Left lung (tissue), 10 donors: ENCODE measurements around the gene ZNF282. TPM values are rescaled to one million over a fixed set of nuclear protein-coding genes. Genes with fewer than 3 reads are reported as not detected.

Experiments
- ATAC-seq: fragments of 200-7000 bp; cut with Tn5 transposase; one replicate; pipeline ENCODE4 v1.9.1; 2020; ENCODE audit warnings: moderate library complexity
- DNase-seq, 4 donors: peaks; one replicate each; pipeline ENCODE4 v3.0.0-alpha.2; 2013 to 2020
- H3K27ac ChIP-seq, 2 donors: fragments of 200-600 bp; sonication (generic) in 1 of 2; one replicate each; pipeline versions ENCODE4 v1.5.0 to v1.8.0; 2020 to 2021
- H3K27me3 ChIP-seq, 2 donors: fragments of 200-600 bp; sonication (generic) in 1 of 2; one replicate each; pipeline versions ENCODE4 v1.5.0 to v1.8.0; 2020 to 2021
- H3K36me3 ChIP-seq, 2 donors: fragments of 200-600 bp; sonication (generic) in 1 of 2; one replicate each; pipeline versions ENCODE4 v1.5.0 to v1.8.0; 2020 to 2021
- H3K4me1 ChIP-seq, 2 donors: fragments of 200-600 bp; one replicate each; pipeline ENCODE4 v1.8.0; 2021
- H3K4me3 ChIP-seq, 2 donors: fragments of 200-600 bp; sonication (generic) in 1 of 2; one replicate each; pipeline versions ENCODE4 v1.5.0 to v1.8.0; 2020 to 2021; ENCODE audit warnings: mild to moderate bottlenecking in 1 of 2
- H3K9me3 ChIP-seq, 2 donors: fragments of 200-600 bp; sonication (generic) in 1 of 2; one replicate each; pipeline versions ENCODE4 v1.5.0 to v1.8.0; 2020 to 2021
- CTCF ChIP-seq, 2 donors: fragments of 200-600 bp; sonication (generic) in 1 of 2; IDR thresholded peaks; one replicate each; pipeline versions ENCODE4 v1.5.0 to v1.8.0; 2021; ENCODE audit warnings: antibody characterized with exemption in 2 of 2
- intact Hi-C, 2 donors: fragments of 100-400 bp; cut with DNase I; formaldehyde crosslinking; loops; one replicate each; pipeline versions ENCODE4 v1.11.2 to v1.14.2; 2022
- polyA plus RNA-seq, 6 donors: library from polyadenylated mRNA; unstranded; fragments of 120-200 nt; gene quantifications; one replicate each; pipeline ENCODE4 v1.2.1, GENCODE V29; 2013; ENCODE audit not compliant: insufficient read length in 6 of 6
- total RNA-seq, 2 donors: library from RNA; stranded (reverse); fragmentation: NEBNext Ultra II Directional; extraction: Animal tissue kit (Norgen Biotek cat#: 25700); gene quantifications; one replicate each; pipeline ENCODE4 v1.2.1, GENCODE V29; 2021
- donor health status: DM: no; HTN: yes; CAD: no.
- donor health status: DM: no; HTN: no; CAD: no.

The ZNF282 gene
- total and polyA plus RNA-seq, 8 donors: 20.1 to 26.0 (median 24.0) TPM

DNA sequence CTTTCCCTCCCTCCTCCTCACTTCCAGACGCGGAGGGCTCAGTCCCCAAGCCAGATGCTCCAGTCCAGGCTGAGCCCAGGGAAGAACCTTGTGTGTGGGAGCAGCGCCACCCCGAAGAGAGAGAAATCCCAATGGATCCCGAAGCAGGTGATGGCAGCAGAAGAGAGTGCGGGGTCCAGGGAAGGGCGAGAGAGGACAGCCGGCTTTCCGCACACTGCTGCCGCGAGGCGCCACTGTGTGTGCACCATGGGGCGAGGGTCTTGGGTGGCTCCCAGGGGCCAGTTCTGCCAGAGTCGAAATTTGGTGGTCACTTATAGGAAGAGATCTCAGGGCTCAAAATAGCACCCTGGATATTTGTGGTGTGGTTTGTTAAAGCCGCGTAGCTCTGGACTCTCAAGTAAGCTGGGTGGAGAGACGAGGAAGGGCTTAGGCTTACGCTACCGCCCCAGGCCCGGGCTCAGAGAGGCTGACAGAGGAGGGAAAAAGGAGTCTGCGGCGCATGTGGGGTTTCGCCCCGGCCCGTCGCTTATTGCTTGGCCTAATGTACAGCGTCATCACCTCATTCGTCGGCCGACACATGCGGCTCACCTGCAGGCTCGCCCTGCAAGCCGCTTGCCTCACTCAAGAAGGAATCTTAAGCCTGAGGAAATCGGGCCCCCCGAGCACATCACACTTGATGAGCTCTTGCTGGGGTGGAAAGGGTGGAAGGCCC, 12.1 kb downstream of the ZNF282 start:
- Histone ChIP-seq H3K4me1 (peaks cover 0 to 4% of the 10 kb centered on the region in 2 donors), H3K36me3 (peaks cover 0 to 99% of the 10 kb centered on the region in 2 donors), H3K27ac (no peak overlapping the region), H3K4me3 (no peak overlapping the region), H3K27me3 (no peaks in the 10 kb centered on the region), H3K9me3 (no peaks in the 10 kb centered on the region)
- ATAC-seq (no peak), DNase-seq (no peak)
- intact Hi-C loops: no loop called here
- no peak for TF ChIP-seq CTCF (IDR thresholded peaks at IDR 0.05)

- intact Hi-C loops: no loop called here
- TF ChIP-seq CTCF (IDR thresholded peaks at IDR 0.05): peak; percentile 31 to 59
- peaks cover 0 to 99% of the 10 kb centered on the region in 2 donors for H3K36me3 ChIP-seq
Measured at GRCh38 chr7:149209518-149210269, 14.3 kb downstream of the ZNF282 start.

GRCh38 chr7:149210551-149210950, 15.2 kb downstream of the ZNF282 start:
- peaks cover 0 to 100% of the 10 kb centered on the region in 2 donors for H3K36me3 ChIP-seq
- no peaks in the 10 kb centered on the region for H3K27me3 ChIP-seq
- H3K9me3 ChIP-seq: no peaks in the 10 kb centered on the region
- no peak overlapping the region for H3K4me3 ChIP-seq
- peaks cover 0 to 4% of the 10 kb centered on the region in 2 donors for H3K4me1 ChIP-seq
- ATAC-seq: no peak
- intact Hi-C loops: no loop called here
- no peak for DNase-seq
- no peak for TF ChIP-seq CTCF (IDR thresholded peaks at IDR 0.05)
- no peak overlapping the region for H3K27ac ChIP-seq

More at GRCh38 chr7:149209518-149210269, 14.3 kb downstream of the ZNF282 start:
- no peaks in the 10 kb centered on the region for H3K27me3 ChIP-seq
- H3K4me1 ChIP-seq: peaks cover 0 to 4% of the 10 kb centered on the region in 2 donors
- H3K27ac ChIP-seq: no peak overlapping the region
- no peaks in the 10 kb centered on the region for H3K9me3 ChIP-seq
- no peak overlapping the region for H3K4me3 ChIP-seq
- ATAC-seq (peak; percentile 39), DNase-seq (no peak)

- ATAC-seq: no peak
- Histone ChIP-seq H3K36me3 (peaks cover 0 to 100% of the 10 kb centered on the region in 2 donors), H3K27me3 (no peaks in the 10 kb centered on the region), H3K27ac (no peak overlapping the region), H3K4me1 (no peaks in the 10 kb centered on the region), H3K9me3 (no peaks in the 10 kb centered on the region), H3K4me3 (no peak overlapping the region)
- DNase-seq: no peak
- TF ChIP-seq CTCF (IDR thresholded peaks at IDR 0.05): no peak
- intact Hi-C loops: no loop called here
Measured at GRCh38 chr7:149214020-149214720, 18.8 kb downstream of the ZNF282 start.

DNA sequence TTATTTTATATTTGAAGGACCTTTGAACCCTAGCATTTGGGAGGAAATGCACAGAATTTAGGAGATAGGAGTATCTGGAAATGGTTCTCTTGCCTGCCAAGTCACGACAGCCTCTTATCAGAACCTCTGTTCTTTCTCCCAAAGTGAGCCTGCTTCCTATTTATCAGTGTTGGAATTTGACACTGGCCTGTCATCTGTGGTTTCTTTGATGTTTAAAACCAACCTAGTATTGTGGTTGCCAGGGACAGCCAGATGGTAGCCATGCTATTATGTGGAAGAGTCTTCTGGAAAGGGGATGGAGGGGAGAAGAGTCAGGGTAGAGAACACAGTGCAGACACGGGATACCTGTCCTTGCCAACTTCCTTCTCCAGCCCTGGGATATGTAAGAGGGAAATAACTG, 21.1 kb downstream of the ZNF282 start:
- ATAC-seq (no peak), DNase-seq (no peak)
- H3K27me3 ChIP-seq: no peaks in the 10 kb centered on the region
- no peak for TF ChIP-seq CTCF (IDR thresholded peaks at IDR 0.05)
- H3K4me3 ChIP-seq: no peak overlapping the region
- intact Hi-C loops: no loop called here
- no peak overlapping the region for H3K27ac ChIP-seq
- no peaks in the 10 kb centered on the region for H3K4me1 ChIP-seq
- H3K36me3 ChIP-seq: peaks cover 0 to 100% of the 10 kb centered on the region in 2 donors
- no peaks in the 10 kb centered on the region for H3K9me3 ChIP-seq
